Caco-2 (cell line): ENCODE data around the gene OR51F2. TPM values are rescaled to one million over a fixed set of nuclear protein-coding genes. Genes with fewer than 3 reads are reported as not detected.

Experiments
- BruUV-seq: library from RNA; stranded (reverse); fragments of 400-500 nt; replicated peaks from 2 replicates; lab custom pipeline; 2021; lab: Mats Ljungman, UMichigan
- CTCF ChIA-PET: fragments of 300-600 bp; sonication (Branson Sonifier 250); formaldehyde crosslinking; loops from one replicate; lab custom pipeline; 2022; ENCODE audit warnings: antibody characterized with exemption; lab: Charles Lee
- POLR2A ChIA-PET: fragments of 300-600 bp; sonication (Branson Sonifier 250); formaldehyde crosslinking; loops from one replicate; lab custom pipeline; 2022; ENCODE audit warnings: antibody characterized with exemption; lab: Charles Lee
- DNase-seq, 2 experiments: peaks; one replicate each; pipeline versions ENCODE4 v3.0.0 to v3.0.0-alpha.2; 2020 to 2022
- H3K27me3 ChIP-seq: replicated peaks from 2 replicates; pipeline ENCODE4 v1.6.0; 2011; ENCODE audit warnings: low read length; ENCODE audit not compliant: control insufficient read depth, insufficient read depth
- H3K36me3 ChIP-seq: 2 replicates; pipeline ENCODE4 v1.5.1; 2011; ENCODE audit warnings: low read length; ENCODE audit not compliant: control insufficient read depth, insufficient read depth
- H3K4me1 ChIP-seq: fragments of 250-450 bp; sonication (Bioruptor Pico); 2 replicates; pipeline ENCODE4 v1.5.1; 2020; ENCODE audit warnings: mild to moderate bottlenecking
- H3K4me3 ChIP-seq: 2 replicates; pipeline ENCODE4 v1.5.1; 2011; ENCODE audit warnings: low read depth, mild to moderate bottlenecking, control low read depth, low read length
- H3K9me3 ChIP-seq: fragments of 250-450 bp; sonication (Bioruptor Pico); 2 replicates; pipeline ENCODE4 v1.5.1; 2020; ENCODE audit warnings: mild to moderate bottlenecking, moderate library complexity
- H3K27ac Mint-ChIP-seq: one replicate; pipeline ENCODE4 v1.8.0; 2022; ENCODE audit warnings: mixed read lengths; ENCODE audit not compliant: unreplicated experiment
- H3K27me3 Mint-ChIP-seq: one replicate; pipeline ENCODE4 v1.8.0; 2022; ENCODE audit warnings: mixed read lengths; ENCODE audit not compliant: insufficient read depth, unreplicated experiment
- H3K36me3 Mint-ChIP-seq: one replicate; pipeline ENCODE4 v1.8.0; 2022; ENCODE audit warnings: mild to moderate bottlenecking, mixed read lengths; ENCODE audit not compliant: insufficient read depth, unreplicated experiment
- H3K4me1 Mint-ChIP-seq: one replicate; pipeline ENCODE4 v1.8.0; 2022; ENCODE audit warnings: low read depth, mixed read lengths; ENCODE audit not compliant: unreplicated experiment
- H3K4me3 Mint-ChIP-seq: one replicate; pipeline ENCODE4 v1.8.0; 2022; ENCODE audit warnings: mild to moderate bottlenecking, moderate library complexity, mixed read lengths; ENCODE audit not compliant: unreplicated experiment
- H3K9me3 Mint-ChIP-seq: one replicate; pipeline ENCODE4 v1.8.0; 2022; ENCODE audit warnings: mixed read lengths; ENCODE audit not compliant: unreplicated experiment
- intact Hi-C: fragments of 100-400 bp; cut with micrococcal nuclease; formaldehyde crosslinking; loops from one replicate; pipeline ENCODE4 v1.10.0; 2022; ENCODE audit not compliant: unreplicated experiment
- total RNA-seq: library from RNA; stranded (reverse); gene quantifications from 2 replicates; pipeline ENCODE4 v1.2.3, GENCODE V29; 2022
- TF ChIP-seq, protein P1 (sequence below), 2 experiments: fragments of 200-600 bp in 1 of 2; IDR thresholded peaks; 1 replicate in 1 of 2; 2 replicates in 1 of 2; pipeline versions ENCODE4 v1.5.1 to v1.8.0; 2011 to 2022; ENCODE audit warnings: antibody characterized with exemption in 1 of 2, control low read depth in 1 of 2, inconsistent platforms in 1 of 2, low read depth in 1 of 2, low read length in 1 of 2, mild to moderate bottlenecking in 1 of 2, moderate library complexity in 1 of 2; ENCODE audit not compliant: insufficient read depth in 1 of 2, severe bottlenecking in 1 of 2, unreplicated experiment in 1 of 2

OR51F2 gene
- total RNA-seq, 1 experiment from 2014 or later: not detected

DNA sequence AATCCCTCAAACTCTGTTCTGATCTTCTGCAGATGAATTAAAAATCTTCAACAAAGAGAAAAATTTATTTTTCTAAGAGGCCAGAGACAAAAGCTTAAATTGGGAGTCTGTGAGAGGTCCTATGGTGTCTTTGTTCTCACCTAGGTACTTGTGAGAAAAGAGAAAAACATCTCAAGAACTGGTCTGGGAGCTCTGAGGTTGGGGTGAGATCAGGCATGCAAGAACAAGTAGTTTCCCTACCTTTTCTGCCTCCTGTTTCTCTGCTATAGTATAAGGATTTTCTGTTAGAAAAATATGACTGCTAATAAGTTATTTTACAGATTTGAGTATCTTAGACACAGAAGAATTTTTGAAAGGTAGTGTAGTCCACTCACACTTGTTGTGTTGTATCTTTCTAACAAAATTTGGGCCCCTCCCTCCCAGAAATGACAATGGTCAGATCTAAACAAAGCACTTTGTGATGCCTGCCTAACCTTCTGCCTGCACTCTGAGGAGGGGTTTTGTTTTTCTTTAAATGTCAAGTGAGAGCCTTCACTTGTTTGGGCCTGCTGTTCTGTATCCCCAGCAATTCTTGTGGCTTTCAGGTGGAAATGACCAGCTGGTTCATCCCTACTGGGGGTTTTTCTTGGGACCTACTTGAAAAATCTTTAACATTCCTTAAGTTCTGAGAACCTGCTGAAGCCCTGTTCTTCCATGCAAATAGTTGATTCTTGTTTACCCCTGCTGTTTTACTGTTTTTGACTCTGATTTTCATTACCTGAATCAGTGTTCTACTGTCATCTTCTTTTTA is 41.5 kb downstream of the OR51F2 start:
- Mint-ChIP-seq H3K27ac (no peak overlapping the region), H3K4me3 (no peak overlapping the region), H3K4me1 (no peaks in the 10 kb centered on the region), H3K9me3 (no peaks in the 10 kb centered on the region), H3K36me3 (no peaks in the 10 kb centered on the region), H3K27me3 (peaks cover 3% of the 10 kb centered on the region)
- Histone ChIP-seq H3K4me3 (no peak overlapping the region), H3K27me3 (no peaks in the 10 kb centered on the region), H3K4me1 (no peaks in the 10 kb centered on the region), H3K36me3 (no peaks in the 10 kb centered on the region), H3K9me3 (no peaks in the 10 kb centered on the region; the same call in 1 of the 2 replicates)
- CTCF ChIA-PET: no interaction called here
- no TSS peak for BruUV-seq
- no peak for DNase-seq
- intact Hi-C loops: no loop called here
- TF ChIP-seq, protein P1, sequence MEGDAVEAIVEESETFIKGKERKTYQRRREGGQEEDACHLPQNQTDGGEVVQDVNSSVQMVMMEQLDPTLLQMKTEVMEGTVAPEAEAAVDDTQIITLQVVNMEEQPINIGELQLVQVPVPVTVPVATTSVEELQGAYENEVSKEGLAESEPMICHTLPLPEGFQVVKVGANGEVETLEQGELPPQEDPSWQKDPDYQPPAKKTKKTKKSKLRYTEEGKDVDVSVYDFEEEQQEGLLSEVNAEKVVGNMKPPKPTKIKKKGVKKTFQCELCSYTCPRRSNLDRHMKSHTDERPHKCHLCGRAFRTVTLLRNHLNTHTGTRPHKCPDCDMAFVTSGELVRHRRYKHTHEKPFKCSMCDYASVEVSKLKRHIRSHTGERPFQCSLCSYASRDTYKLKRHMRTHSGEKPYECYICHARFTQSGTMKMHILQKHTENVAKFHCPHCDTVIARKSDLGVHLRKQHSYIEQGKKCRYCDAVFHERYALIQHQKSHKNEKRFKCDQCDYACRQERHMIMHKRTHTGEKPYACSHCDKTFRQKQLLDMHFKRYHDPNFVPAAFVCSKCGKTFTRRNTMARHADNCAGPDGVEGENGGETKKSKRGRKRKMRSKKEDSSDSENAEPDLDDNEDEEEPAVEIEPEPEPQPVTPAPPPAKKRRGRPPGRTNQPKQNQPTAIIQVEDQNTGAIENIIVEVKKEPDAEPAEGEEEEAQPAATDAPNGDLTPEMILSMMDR (IDR thresholded peaks at IDR 0.05; ENCODE audit: insufficient read depth in 1 of 2, low read depth in 1 of 2, low read length in 1 of 2, severe bottlenecking in 1 of 2, unreplicated experiment in 1 of 2): no peak
- POLR2A ChIA-PET: no interaction called here

DNA sequence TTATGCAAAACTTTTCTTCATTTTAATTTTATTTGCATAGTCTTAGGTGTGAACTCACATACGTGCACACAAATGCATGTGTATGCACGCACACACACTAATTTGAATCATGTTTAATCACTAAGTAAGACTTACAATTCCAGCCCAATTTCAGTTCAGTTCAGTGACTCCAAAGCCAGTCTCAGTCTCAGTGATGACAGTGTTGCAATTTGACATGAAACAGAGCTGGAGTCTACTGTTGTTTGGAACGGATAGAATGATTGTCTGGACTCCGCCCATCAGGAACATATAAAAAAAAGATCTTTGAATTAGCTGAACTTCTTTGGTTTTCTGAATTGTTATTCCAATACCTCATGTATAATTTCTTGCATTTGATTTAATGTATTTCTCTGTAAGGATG is 42.8 kb downstream of the OR51F2 start:
- Mint-ChIP-seq H3K4me3 (no peak overlapping the region), H3K27ac (no peak overlapping the region), H3K9me3 (no peaks in the 10 kb centered on the region), H3K36me3 (no peaks in the 10 kb centered on the region), H3K4me1 (no peaks in the 10 kb centered on the region), H3K27me3 (peaks cover 3% of the 10 kb centered on the region)
- no peak for DNase-seq
- CTCF ChIA-PET: no interaction called here
- intact Hi-C loops: no loop called here
- H3K36me3 ChIP-seq: no peaks in the 10 kb centered on the region
- no TSS peak for BruUV-seq
- no peaks in the 10 kb centered on the region for H3K27me3 ChIP-seq
- H3K4me1 ChIP-seq: no peaks in the 10 kb centered on the region
- POLR2A ChIA-PET: no interaction called here
- TF ChIP-seq, protein P1 (IDR thresholded peaks at IDR 0.05; ENCODE audit: insufficient read depth in 1 of 2, low read depth in 1 of 2, low read length in 1 of 2, severe bottlenecking in 1 of 2, unreplicated experiment in 1 of 2): no peak
- no peak overlapping the region for H3K4me3 ChIP-seq
- H3K9me3 ChIP-seq: no peaks in the 10 kb centered on the region; the same call in 1 of the 2 replicates

DNA sequence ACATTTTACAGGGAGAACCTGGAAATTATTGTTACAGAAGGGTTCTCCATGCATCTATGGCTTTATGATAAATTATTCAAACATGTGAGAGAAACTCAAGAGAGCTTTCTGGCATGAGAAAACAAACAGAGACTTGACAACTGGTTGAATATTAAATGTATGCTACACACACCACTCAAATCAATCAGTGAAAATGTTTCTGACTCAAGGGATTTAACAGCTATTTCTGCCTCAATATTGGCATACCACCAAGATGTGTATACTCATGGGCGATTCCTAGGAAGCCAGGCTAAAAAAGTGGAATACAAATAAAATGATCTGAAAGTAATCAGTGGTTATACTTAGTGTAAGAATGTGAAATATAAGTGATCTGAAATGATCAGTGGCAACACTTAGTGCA is 44.7 kb downstream of the OR51F2 start:
- no TSS peak for BruUV-seq
- Histone ChIP-seq H3K27me3 (no peaks in the 10 kb centered on the region), H3K4me3 (no peak overlapping the region), H3K36me3 (no peaks in the 10 kb centered on the region), H3K4me1 (no peaks in the 10 kb centered on the region), H3K9me3 (no peaks in the 10 kb centered on the region; the same call in 1 of the 2 replicates)
- Mint-ChIP-seq H3K4me3 (no peak overlapping the region), H3K9me3 (no peaks in the 10 kb centered on the region), H3K27me3 (peaks cover 3% of the 10 kb centered on the region), H3K36me3 (no peaks in the 10 kb centered on the region), H3K27ac (no peak overlapping the region), H3K4me1 (no peaks in the 10 kb centered on the region)
- intact Hi-C loops: no loop called here
- TF ChIP-seq, protein P1 (IDR thresholded peaks at IDR 0.05; ENCODE audit: insufficient read depth in 1 of 2, low read depth in 1 of 2, low read length in 1 of 2, severe bottlenecking in 1 of 2, unreplicated experiment in 1 of 2): no peak
- ChIA-PET POLR2A (no interaction called here), CTCF (no interaction called here)
- no peak for DNase-seq

Other genes starting within 250 kb of the OR51F2 start
- not detected in 2 replicates for gene OR52I2, start 239.6 kb upstream of the OR51F2 start, total RNA-seq
- not detected in 2 replicates for gene OR52I1, start 227.3 kb upstream of the OR51F2 start, total RNA-seq
- 4.9 and 6.9 TPM in 2 replicates for gene TRIM68, start 213.1 kb upstream of the OR51F2 start, total RNA-seq
- not detected in 2 replicates for gene OR51D1, start 183.8 kb upstream of the OR51F2 start, total RNA-seq
- gene OR51E1, start 177.3 kb upstream of the OR51F2 start, total RNA-seq: not detected in 2 replicates
- gene OR51E2, start 123.5 kb upstream of the OR51F2 start, total RNA-seq: not detected in 2 replicates
- gene MMP26, start 116.5 kb upstream of the OR51F2 start, total RNA-seq: not detected in 2 replicates
- not detected in 2 replicates for gene OR51F1, start 51.4 kb upstream of the OR51F2 start, total RNA-seq
- gene OR52R1, start 16.9 kb upstream of the OR51F2 start, total RNA-seq: not detected in 2 replicates
- not detected in 2 replicates for gene OR51S1, start 27.9 kb downstream of the OR51F2 start, total RNA-seq
- not detected in 2 replicates for gene OR51T1, start 60.6 kb downstream of the OR51F2 start, total RNA-seq
- gene OR51A7, start 82.5 kb downstream of the OR51F2 start, total RNA-seq: not detected in 2 replicates
- gene OR51G2, start 98.0 kb downstream of the OR51F2 start, total RNA-seq: not detected in 2 replicates
- not detected in 2 replicates for gene OR51G1, start 103.0 kb downstream of the OR51F2 start, total RNA-seq
- gene OR51A4, start 126.3 kb downstream of the OR51F2 start, total RNA-seq: not detected in 2 replicates
- gene OR51A2, start 134.4 kb downstream of the OR51F2 start, total RNA-seq: not detected in 2 replicates
- gene OR51L1, start 173.5 kb downstream of the OR51F2 start, total RNA-seq: not detected in 2 replicates
- not detected in 2 replicates for gene OR52J3, start 225.2 kb downstream of the OR51F2 start, total RNA-seq
- gene OR52E2, start 238.3 kb downstream of the OR51F2 start, total RNA-seq: not detected in 2 replicates
- gene OR52E1, start 248.3 kb downstream of the OR51F2 start, total RNA-seq: not detected in 2 replicates